Endothelial cell of umbilical vein (primary cell): Measurements from ENCODE around the gene EDARADD.

Experiments used
- CTCF ChIP-seq, 2 donors: IDR thresholded peaks; 1 replicate in 1 of 2; 2 replicates in 1 of 2; pipeline ENCODE4 v1.5.1; 2011; ENCODE audit warnings: low read length in 2 of 2, mild to moderate bottlenecking in 2 of 2, moderate library complexity in 2 of 2, control low read depth in 1 of 2, inconsistent platforms in 1 of 2, low read depth in 1 of 2; ENCODE audit not compliant: insufficient read depth in 1 of 2; ENCODE audit errors: extremely low read depth in 1 of 2
- EZH2 ChIP-seq: IDR thresholded peaks from 2 replicates; pipeline ENCODE4 v1.6.1; 2012; ENCODE audit warnings: borderline replicate concordance, low read depth, mild to moderate bottlenecking, moderate library complexity, low read length, inconsistent platforms; ENCODE audit not compliant: severe bottlenecking
- MAX ChIP-seq: IDR thresholded peaks from 2 replicates; pipeline ENCODE4 v1.6.1; 2011; ENCODE audit not compliant: insufficient read depth, insufficient read length
- POLR2A ChIP-seq: IDR thresholded peaks from 2 replicates; pipeline ENCODE4 v1.6.1; 2012; ENCODE audit warnings: low read depth, mild to moderate bottlenecking, control low read depth, low read length
- POLR2AphosphoS5 ChIP-seq: IDR thresholded peaks from 2 replicates; pipeline ENCODE4 v1.6.1; 2012; ENCODE audit warnings: low read depth, mild to moderate bottlenecking, control low read depth, low read length, moderate library complexity; ENCODE audit not compliant: insufficient read depth

DNA sequence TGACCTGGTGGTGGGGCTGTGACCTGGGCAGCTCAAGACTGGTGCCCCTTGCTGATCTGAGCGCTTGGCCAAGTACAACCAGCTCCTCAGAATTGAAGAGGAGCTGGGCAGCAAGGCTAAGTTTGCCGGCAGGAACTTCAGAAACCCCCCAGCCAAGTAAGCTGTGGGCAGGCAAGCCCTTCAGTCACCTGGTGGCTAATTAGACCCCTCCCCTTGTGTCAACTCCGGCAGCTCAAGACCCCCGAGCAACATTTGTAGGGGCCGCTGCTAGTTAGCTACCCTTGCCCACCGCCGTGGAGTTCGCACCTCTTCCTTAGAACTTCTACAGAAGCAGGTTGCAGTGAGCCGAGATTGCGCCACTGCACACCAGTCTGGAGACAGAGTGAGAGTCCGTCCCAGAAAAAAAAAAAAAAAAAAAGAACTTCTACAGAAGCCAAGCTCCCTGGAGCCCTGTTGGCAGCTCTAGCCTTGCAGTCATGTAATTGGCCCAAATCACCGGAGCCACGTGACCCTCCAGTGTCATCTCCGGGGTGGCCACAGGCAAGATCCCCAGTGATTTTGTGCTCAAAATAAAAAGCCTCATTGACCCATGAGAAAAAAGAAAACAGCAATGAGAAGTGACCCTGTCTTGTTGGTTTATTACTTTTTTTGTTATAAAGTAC is 90.4 kb downstream of the EDARADD start:
- TF ChIP-seq CTCF (IDR thresholded peaks at IDR 0.05; ENCODE audit: extremely low read depth in 1 of 2, insufficient read depth in 1 of 2, low read depth in 1 of 2, low read length in 2 of 2) (no peak), POLR2A (no peak), POLR2AphosphoS5 (no peak), EZH2 (no peak), MAX (no peak)
